ENCODE measurements around the gene PACSIN2. TPM values are rescaled to one million over a fixed set of nuclear protein-coding genes. Genes with fewer than 3 reads are reported as not detected.

PACSIN2 gene
- total RNA-seq, 3 donors from 2014 or later (not counting 1 experiment from before 2014, with no cell fraction given): 37.1 to 48.5 (median 47.6) TPM

DNA sequence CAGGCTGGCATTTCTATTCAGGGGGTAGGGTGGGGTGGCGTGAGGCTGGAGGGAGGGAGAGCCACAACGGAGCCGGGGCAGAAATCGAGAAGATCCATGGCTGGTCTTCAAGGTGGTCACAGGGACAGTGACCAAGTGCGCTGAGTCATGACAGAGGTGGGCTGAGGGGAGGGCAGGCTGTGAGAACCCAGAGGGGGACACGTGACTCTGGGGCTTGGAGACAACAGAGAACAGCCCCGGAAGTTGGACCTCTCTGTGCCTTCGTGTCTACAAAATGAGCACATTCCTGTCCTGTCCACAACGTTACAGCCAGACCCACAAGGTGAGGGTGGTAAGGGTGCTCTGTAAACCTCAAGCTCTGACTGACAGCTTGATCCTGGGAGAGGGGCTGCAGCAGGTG, 122.8 kb downstream of the PACSIN2 start:
- peaks cover 7% of the 10 kb centered on the region for H3K36me3 ChIP-seq (ENCODE audit: control insufficient read depth, insufficient read depth, low read length)
- no peak overlapping the region for H3K4me3 ChIP-seq (ENCODE audit: low read length)
- Mint-ChIP-seq H3K9me3 (no peaks in the 10 kb centered on the region), H3K4me1 (peaks cover 69 to 84% of the 10 kb centered on the region in 2 donors), H3K4me3 (peak overlapping the region; percentile 45), H3K27ac (peak overlapping the region; percentile 91 to 92), H3K27me3 (ENCODE audit: low read depth in 2 of 2) (no peaks in the 10 kb centered on the region), H3K36me3 (no peaks in the 10 kb centered on the region)
- peaks cover 97% of the 10 kb centered on the region for H3K4me1 ChIP-seq (ENCODE audit: control insufficient read depth, insufficient read depth, low read length)
- WGBS (ENCODE audit: insufficient coverage): 40% methylated on average over 9 of the region's 9 CpGs
- peak overlapping the region; percentile 86 for H3K27ac ChIP-seq (ENCODE audit: low read length)
- intact Hi-C loops (cut with micrococcal nuclease): loop anchor here (2.0 to 10.0 kb wide), 2 partner anchors 33 to 123 kb away; partner anchors contain the start of gene PACSIN2
- H3K9me3 ChIP-seq (ENCODE audit: control insufficient read depth, insufficient read depth, low read length): no peaks in the 10 kb centered on the region
- H3K27me3 ChIP-seq (ENCODE audit: control insufficient read depth, insufficient read depth, low read length): no peaks in the 10 kb centered on the region
- ATAC-seq: peak; percentile 58 to 59 (median 58)
- DNase-seq: no peak
- TF ChIP-seq, protein P1, sequence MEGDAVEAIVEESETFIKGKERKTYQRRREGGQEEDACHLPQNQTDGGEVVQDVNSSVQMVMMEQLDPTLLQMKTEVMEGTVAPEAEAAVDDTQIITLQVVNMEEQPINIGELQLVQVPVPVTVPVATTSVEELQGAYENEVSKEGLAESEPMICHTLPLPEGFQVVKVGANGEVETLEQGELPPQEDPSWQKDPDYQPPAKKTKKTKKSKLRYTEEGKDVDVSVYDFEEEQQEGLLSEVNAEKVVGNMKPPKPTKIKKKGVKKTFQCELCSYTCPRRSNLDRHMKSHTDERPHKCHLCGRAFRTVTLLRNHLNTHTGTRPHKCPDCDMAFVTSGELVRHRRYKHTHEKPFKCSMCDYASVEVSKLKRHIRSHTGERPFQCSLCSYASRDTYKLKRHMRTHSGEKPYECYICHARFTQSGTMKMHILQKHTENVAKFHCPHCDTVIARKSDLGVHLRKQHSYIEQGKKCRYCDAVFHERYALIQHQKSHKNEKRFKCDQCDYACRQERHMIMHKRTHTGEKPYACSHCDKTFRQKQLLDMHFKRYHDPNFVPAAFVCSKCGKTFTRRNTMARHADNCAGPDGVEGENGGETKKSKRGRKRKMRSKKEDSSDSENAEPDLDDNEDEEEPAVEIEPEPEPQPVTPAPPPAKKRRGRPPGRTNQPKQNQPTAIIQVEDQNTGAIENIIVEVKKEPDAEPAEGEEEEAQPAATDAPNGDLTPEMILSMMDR (IDR thresholded peaks at IDR 0.05): no peak

DNA sequence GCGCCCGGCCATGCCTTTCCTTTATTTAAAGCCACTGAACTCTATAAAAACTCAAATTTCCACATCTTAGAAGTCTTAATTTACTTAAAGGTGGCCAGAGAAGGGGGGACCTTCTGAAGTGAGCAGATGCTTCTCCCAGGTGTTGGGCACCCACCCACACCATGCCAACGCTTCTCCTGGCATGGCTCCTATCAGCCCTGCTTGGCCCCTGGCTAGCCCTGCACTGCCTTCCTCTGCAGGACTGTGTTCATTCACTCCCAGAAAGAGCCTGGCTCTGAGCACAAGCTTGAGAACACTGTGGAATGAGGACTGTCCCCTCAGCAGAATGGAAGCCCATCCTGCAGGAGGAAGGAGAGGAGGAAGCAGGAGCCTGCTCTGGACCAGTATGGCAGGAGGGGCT, 123.3 kb downstream of the PACSIN2 start:
- Histone ChIP-seq H3K4me1 (ENCODE audit: control insufficient read depth, insufficient read depth, low read length) (peaks cover 95% of the 10 kb centered on the region), H3K36me3 (ENCODE audit: control insufficient read depth, insufficient read depth, low read length) (peaks cover 11% of the 10 kb centered on the region), H3K4me3 (ENCODE audit: low read length) (no peak overlapping the region), H3K27me3 (ENCODE audit: control insufficient read depth, insufficient read depth, low read length) (no peaks in the 10 kb centered on the region), H3K27ac (ENCODE audit: low read length) (peak overlapping the region; percentile 86), H3K9me3 (ENCODE audit: control insufficient read depth, insufficient read depth, low read length) (no peaks in the 10 kb centered on the region)
- TF ChIP-seq, protein P1 (IDR thresholded peaks at IDR 0.05): no peak
- Mint-ChIP-seq H3K4me3 (peak overlapping the region; percentile 45), H3K4me1 (peaks cover 68 to 82% of the 10 kb centered on the region in 2 donors), H3K9me3 (no peaks in the 10 kb centered on the region), H3K27ac (peak overlapping the region; percentile 91 to 92), H3K36me3 (no peaks in the 10 kb centered on the region), H3K27me3 (ENCODE audit: low read depth in 2 of 2) (no peaks in the 10 kb centered on the region)
- intact Hi-C loops (cut with micrococcal nuclease): loop anchor here (2.0 to 10.0 kb wide), 2 partner anchors 33 to 123 kb away; partner anchors contain the start of gene PACSIN2
- DNase-seq: no peak
- 100% methylated on average over 3 of the region's 3 CpGs for WGBS (ENCODE audit: insufficient coverage)
- ATAC-seq: no peak

DNA sequence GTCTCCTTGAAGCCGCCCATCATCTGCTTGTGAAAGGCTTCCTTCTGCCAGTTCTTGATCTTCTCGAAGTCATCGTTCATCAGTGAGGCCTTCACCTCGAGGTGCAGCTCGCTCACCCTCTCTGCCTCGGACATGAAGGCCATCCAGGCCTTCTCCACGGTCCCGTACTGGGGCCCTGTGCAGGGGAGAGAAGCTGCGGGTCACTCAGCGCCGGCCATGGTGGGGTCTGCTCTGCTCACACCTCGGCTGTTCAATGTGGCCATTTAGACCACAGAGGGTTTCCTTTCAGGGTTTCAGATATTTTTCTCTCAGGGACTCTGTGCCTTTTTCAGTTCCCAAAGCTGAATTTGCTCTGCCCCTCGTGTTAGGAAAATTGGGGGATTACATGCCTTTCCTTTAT, 123.9 kb downstream of the PACSIN2 start:
- ATAC-seq (no peak), DNase-seq (no peak)
- 64% methylated on average over 13 of the region's 13 CpGs for WGBS (ENCODE audit: insufficient coverage)
- intact Hi-C loops (cut with micrococcal nuclease): loop anchor here (10.0 kb wide), 1 partner anchor 124 kb away; the partner anchor contains the start of gene PACSIN2
- Histone ChIP-seq H3K4me3 (ENCODE audit: low read length) (no peak overlapping the region), H3K4me1 (ENCODE audit: control insufficient read depth, insufficient read depth, low read length) (peaks cover 90% of the 10 kb centered on the region), H3K36me3 (ENCODE audit: control insufficient read depth, insufficient read depth, low read length) (peaks cover 14% of the 10 kb centered on the region), H3K27ac (ENCODE audit: low read length) (no peak overlapping the region), H3K9me3 (ENCODE audit: control insufficient read depth, insufficient read depth, low read length) (no peaks in the 10 kb centered on the region), H3K27me3 (ENCODE audit: control insufficient read depth, insufficient read depth, low read length) (no peaks in the 10 kb centered on the region)
- no peaks in the 10 kb centered on the region for H3K9me3 Mint-ChIP-seq
- peak overlapping the region; percentile 45 for H3K4me3 Mint-ChIP-seq
- H3K36me3 Mint-ChIP-seq: no peaks in the 10 kb centered on the region
- TF ChIP-seq, protein P1 (IDR thresholded peaks at IDR 0.05): no peak
- no peaks in the 10 kb centered on the region for H3K27me3 Mint-ChIP-seq (ENCODE audit: low read depth in 2 of 2)
- peak overlapping the region; percentile 62 to 92 for H3K27ac Mint-ChIP-seq
- peaks cover 61 to 75% of the 10 kb centered on the region in 2 donors for H3K4me1 Mint-ChIP-seq

DNA sequence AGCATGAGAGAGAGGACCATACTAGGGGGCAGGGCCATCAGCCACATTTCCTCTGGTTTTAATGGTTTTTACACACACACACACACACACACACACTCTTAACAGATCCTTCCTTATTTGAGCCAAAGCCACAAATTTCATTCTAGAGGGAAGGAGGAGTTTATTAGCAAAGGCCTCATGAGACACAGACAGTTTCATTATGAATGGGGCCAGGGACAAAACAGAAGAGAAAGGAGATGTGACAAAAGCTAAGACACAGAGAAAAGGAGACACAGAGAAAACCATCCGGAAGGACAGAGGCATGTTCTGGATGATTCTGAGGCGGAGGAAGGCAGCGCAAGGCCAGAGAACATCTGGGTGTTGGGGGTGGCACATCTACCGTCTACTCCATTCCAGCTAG, 125.6 kb downstream of the PACSIN2 start:
- no peak overlapping the region for H3K4me3 ChIP-seq (ENCODE audit: low read length)
- 43% methylated on average over 4 of the region's 4 CpGs for WGBS (ENCODE audit: insufficient coverage)
- no peaks in the 10 kb centered on the region for H3K9me3 ChIP-seq (ENCODE audit: control insufficient read depth, insufficient read depth, low read length)
- Mint-ChIP-seq H3K4me3 (peak overlapping the region; percentile 13), H3K27ac (peak overlapping the region in 1 of 2 donors; percentile 76), H3K27me3 (ENCODE audit: low read depth in 2 of 2) (no peaks in the 10 kb centered on the region), H3K36me3 (no peaks in the 10 kb centered on the region), H3K4me1 (peaks cover 49 to 61% of the 10 kb centered on the region in 2 donors), H3K9me3 (no peaks in the 10 kb centered on the region)
- DNase-seq: peak in 1 of 2 donors; percentile 24
- no peaks in the 10 kb centered on the region for H3K27me3 ChIP-seq (ENCODE audit: control insufficient read depth, insufficient read depth, low read length)
- peaks cover 73% of the 10 kb centered on the region for H3K4me1 ChIP-seq (ENCODE audit: control insufficient read depth, insufficient read depth, low read length)
- ATAC-seq: peak in 2 of 3 donors; percentile 11 to 54
- TF ChIP-seq, protein P1 (IDR thresholded peaks at IDR 0.05): no peak
- intact Hi-C loops (cut with micrococcal nuclease): no loop called here
- H3K36me3 ChIP-seq (ENCODE audit: control insufficient read depth, insufficient read depth, low read length): peaks cover 19% of the 10 kb centered on the region
- peak overlapping the region; percentile 51 for H3K27ac ChIP-seq (ENCODE audit: low read length)

All from natural killer cell (primary cell).